Hepatic stellate cell (primary cell): Measurements from ENCODE around the gene DICER1.
A peak's percentile ranks its signal among the peaks of the same experiment; 100 is the strongest.
"Not testable (repeated sequence)": the region's sequence is repeated elsewhere in the genome, so short reads cannot be mapped to it uniquely, and the experiment has no call there.

ENCODE experiments used
- DNase-seq: peaks from one replicate; pipeline ENCODE4 v3.0.0; 2011; ENCODE audit warnings: low spot score

Gene DICER1

DNA sequence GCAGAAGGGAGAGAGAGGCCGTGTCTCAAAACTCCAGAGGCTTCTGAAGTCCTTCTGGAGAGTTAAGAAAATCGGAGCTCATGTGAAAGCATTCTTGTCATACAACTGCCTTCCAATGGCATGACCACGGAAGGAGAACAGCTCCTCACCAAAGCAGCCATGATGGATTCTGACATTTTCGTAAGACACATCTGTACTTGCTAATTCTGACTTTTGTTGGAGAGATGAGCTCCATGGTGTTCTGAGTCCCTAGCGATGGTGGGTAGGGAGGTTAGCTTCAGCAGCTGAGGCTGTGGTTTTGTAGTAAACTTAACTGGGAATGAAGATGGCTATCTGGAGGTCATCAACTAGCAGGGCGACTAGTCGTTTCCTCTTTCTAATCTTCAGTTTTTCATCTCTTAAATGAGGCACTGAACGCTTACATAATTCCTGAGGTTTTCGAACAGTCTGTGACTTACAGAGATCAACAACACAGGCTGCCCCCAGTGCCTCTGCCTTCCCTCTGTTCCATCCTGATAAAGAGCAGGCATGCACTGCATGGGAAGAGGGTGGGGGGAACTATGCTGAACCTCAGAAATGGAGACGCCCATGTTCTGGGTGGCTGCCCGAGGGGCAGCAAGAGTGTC is 28.6 kb upstream of the DICER1 start:
- DNase-seq, result no peak

DNA sequence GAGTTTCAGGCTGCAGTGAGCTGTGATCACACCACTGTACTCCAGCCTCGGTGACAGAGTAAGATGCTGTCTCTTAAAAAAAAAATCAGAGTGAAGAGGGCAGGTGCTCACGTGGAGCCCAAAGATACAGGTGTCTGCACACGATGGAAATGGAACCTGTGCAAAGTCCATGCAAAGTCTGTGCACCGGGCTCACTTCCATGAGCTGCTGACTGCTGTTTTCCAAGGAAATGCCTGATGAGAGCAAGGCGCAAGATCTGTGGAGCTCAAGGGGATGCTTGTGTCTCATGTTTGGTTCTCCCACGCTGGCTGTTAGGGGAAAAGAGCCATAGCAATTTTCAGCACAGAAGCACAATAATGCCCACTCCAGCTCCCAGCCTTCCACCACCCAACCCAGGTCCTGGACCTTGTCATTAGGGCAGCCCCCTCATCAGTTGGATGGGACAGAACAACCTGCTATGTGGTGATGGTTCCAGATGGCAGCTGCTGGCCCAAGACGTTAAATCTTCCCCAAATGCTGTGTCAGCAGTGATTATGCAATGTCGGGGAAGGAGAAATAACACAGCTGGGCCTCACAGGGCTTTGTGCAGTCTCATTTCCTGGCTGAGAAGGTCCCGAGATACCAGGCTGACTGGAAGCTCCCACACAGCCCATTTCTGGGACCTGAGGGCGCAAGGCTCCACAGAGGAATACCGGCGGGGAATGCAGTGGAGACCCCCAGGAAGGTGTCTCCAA is 27.9 kb upstream of the DICER1 start:
- DNase-seq, result no peak

DNA sequence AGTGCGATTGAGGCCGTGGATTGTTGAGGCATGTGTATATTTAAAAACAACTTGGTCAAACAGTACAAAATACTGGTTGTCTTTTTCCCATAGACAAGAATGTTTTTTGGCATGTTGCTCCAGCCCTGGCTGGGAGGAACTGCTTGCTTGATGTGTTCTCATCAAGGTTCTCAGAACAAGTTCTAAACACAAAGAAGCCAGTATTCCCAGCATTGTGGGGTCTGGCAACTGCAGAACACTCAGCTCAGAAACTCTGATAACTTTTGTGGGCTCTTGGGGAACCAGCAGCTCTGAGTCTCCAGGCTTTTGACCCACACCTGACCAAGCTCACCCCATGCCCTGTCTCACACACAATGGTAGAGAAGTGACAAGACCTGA is 27.1 kb upstream of the DICER1 start:
- DNase-seq, result no peak

DNA sequence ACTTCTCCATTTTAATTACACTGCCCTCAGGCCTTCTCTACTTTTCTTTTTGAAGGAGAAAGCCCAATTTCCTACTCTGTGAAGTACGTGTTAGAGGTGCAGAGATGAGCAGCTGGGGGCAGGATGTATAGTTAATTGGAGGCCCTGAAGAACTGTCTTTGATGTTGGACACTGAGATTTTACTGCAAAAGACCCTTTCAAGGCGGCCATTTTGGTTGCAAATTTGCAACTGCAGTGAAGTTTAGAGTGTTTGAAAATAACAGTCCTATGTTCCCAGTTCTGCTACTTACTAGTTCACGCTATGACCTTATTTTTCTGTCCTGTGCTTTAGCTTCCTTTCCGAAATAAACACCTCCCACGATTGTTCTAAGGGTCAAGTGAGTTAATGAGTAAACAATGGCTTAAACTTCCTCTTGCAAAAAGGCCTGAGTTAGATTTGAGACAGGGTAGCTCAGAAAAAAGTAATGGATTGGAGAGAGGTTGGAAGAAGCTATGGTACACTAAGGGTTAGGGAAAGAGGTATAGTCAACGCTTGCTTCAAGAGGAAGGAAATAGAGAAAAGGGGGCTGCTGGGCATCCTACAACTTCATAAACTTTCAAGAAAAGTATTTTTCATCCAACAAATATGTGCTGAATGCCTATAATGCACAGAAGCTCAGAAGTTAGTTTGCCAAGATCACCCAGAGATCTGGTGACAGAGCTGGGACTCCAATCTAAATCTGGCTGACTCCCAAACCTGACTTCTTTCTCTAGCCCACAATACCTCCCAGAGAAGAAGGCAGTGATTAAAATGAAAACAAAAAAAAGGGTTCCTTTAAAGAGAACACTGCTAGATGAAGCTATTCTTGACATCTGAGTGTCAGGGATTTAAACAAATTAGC is 26.4 kb upstream of the DICER1 start:
- DNase-seq, result no peak

DNA sequence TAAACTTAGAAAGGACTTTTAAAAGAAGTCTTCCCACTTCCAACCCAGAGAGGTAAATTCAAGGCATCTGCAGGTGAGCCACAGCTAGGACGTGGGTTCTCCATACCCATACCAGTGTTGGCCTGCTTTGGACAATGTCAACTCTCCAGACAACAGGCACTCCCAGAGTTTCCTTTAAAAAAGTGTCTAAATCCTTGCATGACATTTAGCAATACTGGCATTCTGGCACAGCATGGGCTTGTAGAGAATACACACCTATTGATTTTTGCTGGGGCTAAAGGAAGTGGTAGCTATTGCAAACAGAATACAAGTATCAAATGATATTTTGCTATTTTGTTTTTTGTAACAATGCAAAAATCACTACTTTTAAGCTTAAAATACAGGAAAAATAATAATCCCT is 25.8 kb upstream of the DICER1 start:
- DNase-seq, result no peak

DNA sequence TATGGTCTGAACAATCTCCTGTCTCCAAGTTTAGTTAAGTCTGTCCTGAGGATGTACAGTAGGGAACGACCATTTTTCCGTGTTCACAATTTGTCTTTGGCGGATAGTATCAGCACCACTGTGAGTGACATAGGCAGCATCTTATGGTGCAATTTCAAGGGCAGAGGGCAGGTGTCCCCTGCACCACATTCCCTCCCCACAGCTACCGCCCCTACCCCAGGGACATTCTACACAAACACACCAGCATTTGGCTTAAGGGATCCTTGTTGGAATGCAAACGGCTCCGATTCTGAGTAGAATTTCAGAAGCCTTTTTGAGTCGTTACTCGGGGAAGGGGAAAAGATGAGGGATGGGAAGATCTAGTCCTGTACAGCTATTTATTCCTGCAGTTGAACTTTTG is 25.1 kb upstream of the DICER1 start:
- DNase-seq, result no peak

DNA sequence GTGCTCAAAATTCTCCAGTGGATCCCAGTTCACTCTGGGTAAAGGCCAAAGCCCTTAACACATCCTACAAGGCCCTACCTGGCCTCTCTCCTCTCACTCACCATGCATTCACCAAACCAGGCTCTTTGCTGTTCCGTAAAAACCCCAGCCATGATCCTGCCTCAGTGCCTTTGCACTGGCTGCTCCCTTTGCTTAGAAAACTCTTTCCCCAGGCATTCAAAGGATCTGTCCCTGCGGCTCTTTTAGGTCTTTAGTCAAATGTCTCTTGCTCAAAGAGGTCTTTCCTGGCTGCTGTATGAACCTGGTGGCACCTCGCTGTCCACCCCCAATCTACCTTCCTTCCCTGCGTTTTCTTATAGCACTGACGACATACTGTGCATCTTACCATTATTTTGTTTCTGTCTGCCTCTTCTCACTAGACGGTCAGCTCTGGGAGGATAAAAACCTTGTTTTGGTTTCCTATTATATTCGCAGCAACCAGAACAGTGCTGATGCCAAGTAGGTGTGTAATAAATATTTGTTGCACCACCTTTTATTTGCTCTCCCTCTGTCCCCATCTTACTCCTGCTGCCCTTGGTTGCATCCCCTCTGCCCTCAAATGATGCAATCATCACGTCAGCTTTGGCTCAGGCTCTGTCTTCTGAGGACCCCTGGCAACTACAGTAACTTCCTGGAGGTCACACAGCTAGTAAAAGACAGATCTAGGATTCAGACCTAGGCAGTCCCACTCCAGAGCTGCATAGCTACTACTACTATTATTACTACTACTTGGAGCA is 23.8 kb upstream of the DICER1 start:
- DNase-seq, result no peak

DNA sequence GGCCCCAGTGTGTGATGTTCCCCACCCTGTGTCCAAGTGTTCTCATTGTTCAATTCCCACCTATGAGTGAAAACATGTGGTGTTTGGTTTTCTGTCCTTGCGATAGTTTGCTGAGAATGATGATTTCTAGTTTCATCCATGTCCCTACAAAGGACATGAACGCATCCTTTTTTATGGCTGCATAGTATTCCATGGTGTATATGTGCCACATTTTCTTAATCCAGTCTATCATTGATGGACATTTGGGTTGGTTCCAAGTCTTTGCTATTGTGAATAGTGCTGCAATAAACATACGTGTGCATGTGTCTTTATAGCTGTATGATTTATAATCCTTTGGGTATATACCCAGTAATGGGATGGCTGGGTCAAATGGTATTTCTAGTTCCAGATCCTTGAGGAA is 18.3 kb upstream of the DICER1 start:
- DNase-seq, result not testable (repeated sequence)

DNA sequence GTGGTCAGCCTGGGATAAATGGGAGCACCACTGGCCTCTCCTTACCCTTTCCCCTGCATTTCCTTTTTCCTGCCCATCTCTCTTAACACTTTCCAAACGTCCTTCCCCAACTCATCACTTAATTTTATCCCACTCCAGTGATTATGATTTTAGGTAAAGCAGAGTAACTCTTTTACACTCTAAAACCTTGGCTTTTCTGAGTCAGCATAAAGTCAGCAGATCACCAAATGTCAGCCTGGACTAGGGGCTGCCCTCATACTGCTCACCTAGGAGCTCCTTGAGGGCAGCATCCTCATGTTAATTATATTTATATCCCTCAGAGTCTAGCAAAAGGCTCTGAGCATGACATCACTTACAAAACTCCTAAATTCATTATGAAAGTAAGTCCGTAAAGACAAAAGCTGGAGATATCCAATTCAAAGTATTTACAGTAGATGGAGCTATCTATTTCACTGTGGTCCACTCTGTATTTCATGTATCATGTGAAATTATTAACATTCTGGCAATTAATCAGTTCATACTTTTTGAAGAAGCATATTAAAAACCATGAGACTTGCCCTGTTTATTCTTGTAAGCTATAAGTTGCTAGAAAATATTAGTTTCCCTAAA is 17.0 kb upstream of the DICER1 start:
- no peak for DNase-seq

DNA sequence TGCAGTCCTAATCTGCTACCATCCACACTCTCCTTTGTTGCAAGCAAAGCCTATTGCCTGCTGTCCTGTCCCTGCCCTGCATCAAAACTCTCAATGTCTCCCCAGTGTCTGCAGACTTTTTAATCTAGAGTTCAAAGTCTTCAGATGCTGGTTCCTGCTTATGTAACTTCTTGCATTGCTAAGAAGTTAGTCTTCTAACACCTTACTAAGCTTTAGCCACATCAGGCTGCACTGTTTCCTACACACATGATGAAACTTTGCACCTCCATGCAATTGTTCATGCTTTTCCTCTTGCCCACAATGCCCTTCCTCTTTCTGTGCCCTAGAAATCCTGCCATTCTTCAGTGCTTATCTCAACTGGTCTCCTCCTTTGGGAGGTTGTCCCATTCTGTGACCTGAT is 16.2 kb upstream of the DICER1 start:
- DNase-seq, result no peak

DNA sequence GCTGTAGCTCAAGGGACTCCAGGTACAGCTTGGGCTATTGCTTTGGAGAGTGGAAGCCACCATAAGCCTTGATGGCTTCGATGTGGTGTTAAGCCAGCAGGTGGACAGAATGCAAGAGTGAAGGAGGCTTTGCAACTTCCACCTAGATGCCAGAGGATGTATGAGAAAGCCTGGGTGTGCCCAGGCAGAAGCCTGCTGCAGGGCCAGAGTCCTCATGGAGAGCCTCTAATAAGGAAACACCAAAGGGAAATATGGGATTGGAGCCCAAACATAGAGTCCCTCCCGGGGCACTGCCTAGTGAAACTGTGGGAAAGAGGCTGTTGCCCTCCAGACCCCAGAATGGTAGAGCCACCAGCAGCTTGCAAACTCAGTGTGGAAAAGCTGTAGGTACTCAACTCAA is 9.8 kb upstream of the DICER1 start:
- DNase-seq, result no peak

DNA sequence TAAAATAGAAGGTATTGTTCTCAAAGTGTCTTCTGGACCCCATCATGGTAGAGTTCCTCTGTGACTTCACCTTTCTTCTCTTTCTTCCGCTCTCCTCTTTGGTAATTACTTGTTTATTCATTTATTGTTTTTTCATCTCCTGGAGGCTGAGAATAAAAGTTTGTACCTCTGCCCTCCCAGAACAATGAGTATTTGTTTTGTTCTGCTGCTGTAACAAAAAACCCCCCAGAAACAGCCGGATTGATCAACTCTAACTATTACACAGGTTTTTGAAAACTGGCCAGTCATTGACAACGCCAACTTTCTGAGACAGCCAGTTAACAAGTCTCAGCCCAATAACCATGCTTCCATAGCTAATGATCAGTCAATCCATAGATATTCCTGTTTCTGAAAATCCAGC is 8.2 kb upstream of the DICER1 start:
- no peak for DNase-seq

DNA sequence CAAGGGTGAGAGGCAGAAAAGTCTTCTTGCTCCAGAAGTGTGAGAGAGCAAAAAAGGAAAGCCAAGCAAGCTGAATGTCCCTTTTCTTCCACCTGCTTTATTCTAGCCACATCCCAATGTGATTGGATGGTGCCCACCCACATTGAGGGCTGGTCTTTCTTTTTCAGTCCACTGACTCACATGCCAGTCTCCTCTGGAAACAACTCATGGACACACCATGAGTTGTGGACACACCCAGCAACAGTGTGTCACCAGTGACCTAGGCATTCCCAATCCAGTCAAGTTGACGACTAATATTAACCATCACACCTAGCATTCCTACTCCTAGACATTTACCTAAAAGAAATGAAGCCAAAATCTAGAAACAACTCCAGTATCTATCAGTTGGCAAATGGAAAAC is 7.2 kb upstream of the DICER1 start:
- no peak for DNase-seq

DNA sequence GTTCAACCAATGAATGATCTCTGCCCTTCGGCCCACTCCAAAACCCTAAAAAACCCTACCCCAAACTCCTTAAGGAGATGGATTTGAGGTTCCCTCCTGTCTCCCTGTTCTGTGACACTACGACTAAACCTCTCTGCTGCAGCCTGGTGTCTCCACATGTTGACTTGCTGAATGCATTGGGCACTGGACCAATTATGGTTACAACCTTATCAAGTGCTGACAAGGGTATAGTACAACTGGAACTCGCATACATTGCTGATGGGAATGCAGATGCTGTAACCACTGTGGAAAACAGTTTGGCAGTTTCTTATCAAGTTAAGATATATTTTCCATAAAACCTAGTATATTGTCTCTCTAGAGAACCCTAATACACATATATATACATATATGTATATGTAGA is 6.3 kb upstream of the DICER1 start:
- DNase-seq, result no peak

DNA sequence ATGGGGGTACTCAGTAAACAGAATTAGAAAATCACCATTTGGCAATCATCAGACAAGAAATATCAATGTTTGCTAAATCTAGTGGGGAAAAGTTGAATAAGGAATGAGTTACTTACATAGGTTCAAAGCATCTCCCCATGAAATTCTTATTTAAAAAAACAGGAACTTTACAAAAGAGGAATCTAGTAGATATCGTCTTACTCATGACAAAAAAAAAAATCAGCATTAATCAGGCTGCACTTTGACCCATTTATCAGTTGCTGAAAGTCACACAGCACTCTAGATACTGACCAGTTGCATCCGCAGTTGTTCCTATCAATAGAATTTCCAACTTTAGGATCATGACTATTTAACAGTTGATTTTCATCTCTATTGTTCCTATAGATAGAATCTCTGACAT is 5.8 kb upstream of the DICER1 start:
- DNase-seq, result no peak

DNA sequence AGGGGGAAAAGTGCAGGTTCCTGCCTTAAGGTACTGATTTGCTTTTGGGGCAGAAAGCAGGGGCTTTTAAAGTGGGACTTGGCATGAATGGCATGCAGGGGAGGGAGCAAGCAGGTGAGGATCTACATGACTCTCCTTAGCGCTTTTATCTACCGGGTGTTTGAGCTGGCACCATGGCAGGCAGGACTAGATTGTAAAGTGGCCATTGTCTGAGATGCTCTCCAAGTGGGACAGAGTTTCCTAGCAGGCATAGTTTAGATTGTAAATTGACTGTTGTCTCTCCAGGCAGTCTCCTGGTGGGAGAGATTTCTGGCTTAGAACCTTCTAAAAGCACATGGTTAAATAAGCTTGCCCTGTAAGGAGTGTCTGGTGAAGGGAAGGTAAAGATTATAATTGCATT is 5.3 kb upstream of the DICER1 start:
- DNase-seq, result no peak

DNA sequence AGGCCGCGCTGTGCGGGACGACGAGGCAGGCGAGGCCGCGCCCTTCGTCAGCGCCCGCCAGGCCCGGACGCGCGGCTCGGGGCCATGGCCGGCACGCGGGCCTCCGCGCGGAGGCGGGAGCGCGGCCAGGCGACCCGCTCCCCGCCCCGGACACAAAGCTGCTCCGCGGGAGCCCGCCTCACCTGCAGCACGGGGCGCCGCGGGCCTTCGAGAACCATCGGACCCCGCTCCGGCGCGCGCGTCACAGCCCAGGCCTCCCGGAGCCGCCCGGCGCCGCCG is 342 bp downstream of the DICER1 start:
- DNase-seq, result no peak

DNA sequence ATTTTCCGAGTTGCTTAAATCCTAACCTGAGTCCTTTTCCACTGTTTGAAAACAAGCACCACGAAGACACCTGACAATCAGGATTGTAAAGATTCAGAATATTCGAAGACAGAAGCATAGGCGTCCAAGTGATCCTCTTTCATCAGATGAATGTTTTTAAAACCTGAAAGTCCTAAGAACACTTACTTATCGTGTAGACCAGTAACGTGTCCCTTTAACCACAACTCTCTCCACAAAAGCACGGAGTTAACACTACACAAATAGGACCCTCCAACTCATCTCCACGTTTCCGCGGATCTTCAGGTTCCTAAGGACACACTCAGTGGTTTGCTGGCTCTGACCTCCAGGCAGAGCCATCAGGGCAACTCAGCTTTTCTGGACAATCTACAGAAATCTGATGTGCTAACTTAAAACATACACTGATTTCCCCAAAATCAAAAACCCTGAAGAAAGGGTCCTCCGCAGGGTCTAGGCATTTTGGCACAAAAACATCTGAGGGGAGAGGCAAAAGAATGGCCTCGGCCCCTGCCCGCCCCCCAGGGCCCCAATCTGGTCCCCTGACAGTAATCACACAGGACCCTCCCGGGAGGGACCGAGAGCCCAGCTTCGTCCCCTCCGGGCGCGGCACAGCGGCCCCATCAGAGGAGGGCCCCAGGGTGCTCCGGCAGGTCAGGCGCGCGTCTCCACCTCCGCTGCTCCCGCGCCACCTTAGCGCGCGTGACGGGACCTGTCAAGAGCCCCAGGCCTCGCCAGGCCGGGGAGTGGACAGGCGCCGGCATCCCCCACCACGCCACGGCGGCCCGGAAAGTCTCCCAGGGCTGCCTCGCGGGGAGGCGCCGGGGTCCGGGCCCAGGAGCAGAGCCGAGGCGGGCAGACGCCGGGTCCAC is 925 bp downstream of the DICER1 start:
- DNase-seq, result peak; percentile 36

DNA sequence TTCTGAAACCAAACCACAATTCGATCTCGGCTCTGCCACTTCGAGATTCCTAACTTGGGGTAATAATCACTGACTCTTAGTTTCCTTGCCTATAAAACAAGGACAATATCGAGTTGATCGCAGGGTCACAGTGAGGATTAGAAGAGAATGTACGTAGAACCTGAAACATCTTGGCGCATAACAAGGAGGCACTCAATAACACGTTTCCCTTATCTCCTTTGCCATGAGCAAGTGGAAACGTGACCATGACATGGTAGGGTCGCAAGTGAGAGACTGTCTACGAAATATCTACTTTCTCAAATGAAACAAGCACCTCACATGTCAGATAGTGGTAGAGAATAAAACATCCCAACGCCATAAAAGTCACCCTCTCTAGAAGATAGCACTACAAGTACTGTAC is 2.3 kb downstream of the DICER1 start:
- DNase-seq, result no peak

DNA sequence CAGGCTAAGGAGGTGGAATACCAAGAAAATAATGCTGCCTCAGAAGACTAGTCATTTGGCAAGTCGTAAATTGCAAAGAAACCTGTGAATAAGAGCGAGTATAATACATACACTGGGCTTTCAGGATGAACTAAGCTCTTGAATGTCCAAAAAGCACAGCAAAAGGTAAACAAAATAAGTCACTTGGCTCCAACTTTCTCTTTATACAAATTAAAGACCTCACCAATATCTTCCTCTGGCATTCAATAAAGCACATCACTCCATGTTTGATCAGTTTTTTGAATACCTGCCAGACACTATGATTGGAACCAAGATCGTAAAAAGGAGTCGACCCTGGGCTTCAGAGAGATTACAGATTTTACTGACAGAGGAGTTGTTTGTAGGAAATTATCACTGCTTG is 3.5 kb downstream of the DICER1 start:
- DNase-seq, result no peak

DNA sequence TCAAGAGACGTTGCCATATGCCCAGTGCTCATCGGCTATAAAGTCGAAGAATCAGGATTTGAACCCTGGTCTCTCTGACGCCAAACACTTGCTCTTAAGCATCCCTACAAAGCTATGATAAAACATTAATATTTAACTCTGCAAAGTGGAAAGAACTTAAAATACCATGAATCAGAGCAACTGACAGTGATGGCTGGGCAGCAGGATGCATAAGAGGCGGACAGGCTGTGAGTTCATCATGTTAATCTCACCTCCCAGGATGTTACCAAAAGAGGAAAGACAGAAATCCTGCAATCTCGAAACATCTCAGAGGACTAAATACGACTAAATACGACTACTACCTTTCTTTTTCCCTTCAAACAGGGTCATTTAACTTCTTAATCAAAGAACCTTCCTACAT is 5.8 kb downstream of the DICER1 start:
- no peak for DNase-seq
